ENCODE results near the gene ZNF264. TPM values are rescaled to one million over a fixed set of nuclear protein-coding genes. Genes with fewer than 3 reads are reported as not detected.
"Not testable (repeated sequence)": the region's sequence is repeated elsewhere in the genome, so short reads cannot be mapped to it uniquely, and the experiment has no call there.

ZNF264 gene
- total RNA-seq, 4 donors from 2014 or later: 18.7 to 57.7 (median 23.3) TPM

GRCh38 chr19:57245959-57246358 is 54.7 kb downstream of the ZNF264 start:
- peaks cover 0 to 66% (median 0%) of the 10 kb centered on the region in 3 donors for H3K36me3 ChIP-seq
- DNase-seq: no peak
- H3K27me3 ChIP-seq: no peaks in the 10 kb centered on the region
- no peak overlapping the region for H3K4me3 ChIP-seq
- H3K9me3 ChIP-seq: no peaks in the 10 kb centered on the region
- H3K27ac ChIP-seq: no peak overlapping the region
- TF ChIP-seq CTCF (IDR thresholded peaks at IDR 0.05) (no peak), POLR2A (IDR thresholded peaks at IDR 0.05) (no peak)
- H3K4me1 ChIP-seq: peaks cover 0 to 15% (median 2%) of the 10 kb centered on the region in 4 donors

GRCh38 chr19:57248646-57249045 is 57.3 kb downstream of the ZNF264 start:
- peaks cover 0 to 91% (median 4%) of the 10 kb centered on the region in 3 donors for H3K36me3 ChIP-seq

GRCh38 chr19:57249329-57249728 is 58.0 kb downstream of the ZNF264 start:
- Histone ChIP-seq H3K27ac (no peak overlapping the region), H3K36me3 (peaks cover 0 to 91% (median 4%) of the 10 kb centered on the region in 3 donors), H3K27me3 (no peaks in the 10 kb centered on the region), H3K4me1 (no peaks in the 10 kb centered on the region), H3K4me3 (no peak overlapping the region), H3K9me3 (peaks cover 0 to 9% (median 0%) of the 10 kb centered on the region in 4 donors)
- TF ChIP-seq POLR2A (IDR thresholded peaks at IDR 0.05) (no peak), CTCF (IDR thresholded peaks at IDR 0.05) (no peak)
- DNase-seq: no peak

More at GRCh38 chr19:57248646-57249045, 57.3 kb downstream of the ZNF264 start:
- no peak for DNase-seq
- Histone ChIP-seq H3K9me3 (peaks cover 0 to 4% (median 0%) of the 10 kb centered on the region in 4 donors), H3K4me1 (no peaks in the 10 kb centered on the region), H3K4me3 (no peak overlapping the region), H3K27me3 (no peaks in the 10 kb centered on the region), H3K27ac (no peak overlapping the region)
- TF ChIP-seq CTCF (IDR thresholded peaks at IDR 0.05) (no peak), POLR2A (IDR thresholded peaks at IDR 0.05) (no peak)

- H3K9me3 ChIP-seq, H3K27me3 ChIP-seq, DNase-seq, H3K27ac ChIP-seq, H3K4me1 ChIP-seq, H3K4me3 ChIP-seq: not testable (repeated sequence)
- peaks cover 0 to 62% (median 4%) of the 10 kb centered on the region in 3 donors for H3K36me3 ChIP-seq
These were observed 62.5 kb downstream of the ZNF264 start for GRCh38 chr19:57253767-57254166.

- H3K4me1 ChIP-seq: no peaks in the 10 kb centered on the region
- peaks cover 0 to 10% (median 0%) of the 10 kb centered on the region in 3 donors for H3K36me3 ChIP-seq
- peaks cover 0 to 4% (median 0%) of the 10 kb centered on the region in 4 donors for H3K9me3 ChIP-seq
- no peak for DNase-seq
- H3K4me3 ChIP-seq: no peak overlapping the region
- no peak overlapping the region for H3K27ac ChIP-seq
- TF ChIP-seq CTCF (IDR thresholded peaks at IDR 0.05) (no peak), POLR2A (IDR thresholded peaks at IDR 0.05) (no peak)
- no peaks in the 10 kb centered on the region for H3K27me3 ChIP-seq
These were observed 70.7 kb downstream of the ZNF264 start for GRCh38 chr19:57262044-57262443.

- Histone ChIP-seq H3K9me3 (peaks cover 0 to 4% (median 0%) of the 10 kb centered on the region in 4 donors), H3K36me3 (peaks cover 0 to 10% (median 0%) of the 10 kb centered on the region in 3 donors), H3K4me3 (no peak overlapping the region), H3K27ac (no peak overlapping the region), H3K27me3 (no peaks in the 10 kb centered on the region), H3K4me1 (no peaks in the 10 kb centered on the region)
- no peak for TF ChIP-seq CTCF (IDR thresholded peaks at IDR 0.05)
- DNase-seq: no peak
These were observed 72.0 kb downstream of the ZNF264 start for GRCh38 chr19:57263244-57263741.

Data from Peyer's patch (tissue), 4 donors.